Right lobe of liver (tissue), 4 donors: ENCODE data around the gene RIT1.

Source experiments
- POLR2A ChIP-seq: fragments of 450-650 bp; IDR thresholded peaks from one replicate; pipeline ENCODE4 v1.6.1; 2017; ENCODE audit warnings: antibody characterized with exemption, mild to moderate bottlenecking
- TF ChIP-seq, protein P1 (sequence below), 4 donors: fragments of 200-600 bp in 3 of 4; fragments of 450-650 bp in 1 of 4; IDR thresholded peaks; one replicate each; pipeline versions ENCODE4 v1.5.1 to v1.8.0; 2016 to 2022; ENCODE audit warnings: antibody characterized with exemption in 4 of 4, mild to moderate bottlenecking in 2 of 4
- donor health status: DM: no; HTN: no; CAD: no.
- donor health status: DM: no; HTN: no; CAD: no.
- donor health status: DM: no; HTN: yes; CAD: no.

DNA sequence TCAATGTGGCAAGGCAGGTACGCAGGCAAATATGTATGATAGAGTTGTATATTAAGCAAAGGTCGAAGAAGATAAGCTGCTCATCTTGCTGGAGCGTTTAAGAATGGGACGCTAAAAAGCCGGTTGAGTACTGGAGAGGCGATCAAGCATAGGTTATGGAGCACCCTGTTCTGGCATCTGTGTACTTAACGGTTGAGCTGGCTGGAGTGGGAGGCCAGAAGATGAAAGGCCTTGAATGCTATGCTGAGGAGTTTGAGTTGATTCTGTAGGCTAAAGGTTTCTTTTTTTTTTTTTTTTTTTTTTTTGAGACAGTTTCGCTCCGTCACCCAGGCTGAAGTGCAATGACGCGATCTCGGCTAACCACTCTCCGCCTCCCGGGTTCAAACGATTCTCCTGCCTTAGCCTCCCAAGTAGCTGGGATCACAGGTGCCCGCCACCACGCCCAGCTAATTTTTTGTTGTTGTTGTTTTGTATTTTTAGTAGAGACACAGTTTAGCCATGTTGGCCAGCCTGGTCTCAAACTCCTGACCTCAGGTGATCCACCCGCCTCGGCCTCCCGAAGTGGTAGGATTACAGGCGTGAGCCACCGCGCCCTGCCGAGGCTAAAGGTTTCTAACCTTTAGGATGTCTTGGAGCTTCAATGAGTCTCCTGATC, 23.9 kb upstream of the RIT1 start:
- TF ChIP-seq, protein P1, sequence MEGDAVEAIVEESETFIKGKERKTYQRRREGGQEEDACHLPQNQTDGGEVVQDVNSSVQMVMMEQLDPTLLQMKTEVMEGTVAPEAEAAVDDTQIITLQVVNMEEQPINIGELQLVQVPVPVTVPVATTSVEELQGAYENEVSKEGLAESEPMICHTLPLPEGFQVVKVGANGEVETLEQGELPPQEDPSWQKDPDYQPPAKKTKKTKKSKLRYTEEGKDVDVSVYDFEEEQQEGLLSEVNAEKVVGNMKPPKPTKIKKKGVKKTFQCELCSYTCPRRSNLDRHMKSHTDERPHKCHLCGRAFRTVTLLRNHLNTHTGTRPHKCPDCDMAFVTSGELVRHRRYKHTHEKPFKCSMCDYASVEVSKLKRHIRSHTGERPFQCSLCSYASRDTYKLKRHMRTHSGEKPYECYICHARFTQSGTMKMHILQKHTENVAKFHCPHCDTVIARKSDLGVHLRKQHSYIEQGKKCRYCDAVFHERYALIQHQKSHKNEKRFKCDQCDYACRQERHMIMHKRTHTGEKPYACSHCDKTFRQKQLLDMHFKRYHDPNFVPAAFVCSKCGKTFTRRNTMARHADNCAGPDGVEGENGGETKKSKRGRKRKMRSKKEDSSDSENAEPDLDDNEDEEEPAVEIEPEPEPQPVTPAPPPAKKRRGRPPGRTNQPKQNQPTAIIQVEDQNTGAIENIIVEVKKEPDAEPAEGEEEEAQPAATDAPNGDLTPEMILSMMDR (IDR thresholded peaks at IDR 0.05) = no peak
- no peak for TF ChIP-seq POLR2A
